Fibroblast of lung (primary cell): ENCODE data around the gene S100A12. TPM values are rescaled to one million over a fixed set of nuclear protein-coding genes. Genes with fewer than 3 reads are reported as not detected.

Experiments
- DNase-seq, 2 donors: peaks; one replicate each; pipeline versions ENCODE4 v3.0.0 to v3.0.0-alpha.2; 2010; ENCODE audit warnings: low read depth in 2 of 2
- H2AFZ ChIP-seq: 2 replicates; pipeline ENCODE4 v1.5.1; 2012; ENCODE audit warnings: low read length, control low read depth, inconsistent platforms
- H3K27ac ChIP-seq: 2 replicates; pipeline ENCODE4 v1.5.1; 2011; ENCODE audit warnings: low read length, control low read depth; ENCODE audit not compliant: insufficient read depth
- H3K27me3 ChIP-seq: 2 replicates; pipeline ENCODE4 v1.5.1; 2011; ENCODE audit warnings: mild to moderate bottlenecking, low read length; ENCODE audit not compliant: control insufficient read depth, insufficient read depth
- H3K36me3 ChIP-seq: 2 replicates; pipeline ENCODE4 v1.5.1; 2011; ENCODE audit warnings: low read length; ENCODE audit not compliant: control insufficient read depth, insufficient read depth
- H3K4me1 ChIP-seq: 2 replicates; pipeline ENCODE4 v1.5.1; 2011; ENCODE audit warnings: low read length; ENCODE audit not compliant: control insufficient read depth, insufficient read depth; ENCODE audit errors: extremely low read depth
- H3K4me2 ChIP-seq: 2 replicates; pipeline ENCODE4 v1.5.1; 2011; ENCODE audit warnings: low read length, control low read depth; ENCODE audit not compliant: insufficient read depth; ENCODE audit errors: extremely low read depth
- H3K4me3 ChIP-seq, 4 experiments: fragments of 200-600 bp in 1 of 4; sonication (generic) in 1 of 4; replicated peaks in 1 of 4; 2 replicates each; pipeline ENCODE4 v1.5.1; 2011 to 2016; ENCODE audit warnings: low read length in 4 of 4, low read depth in 3 of 4, mild to moderate bottlenecking in 3 of 4, control low read depth in 2 of 4, inconsistent platforms in 1 of 4, mixed read lengths in 1 of 4; ENCODE audit not compliant: insufficient read depth in 1 of 4; ENCODE audit errors: control extremely low read depth in 1 of 4
- H3K79me2 ChIP-seq: 2 replicates; pipeline ENCODE4 v1.5.1; 2012; ENCODE audit warnings: mild to moderate bottlenecking, low read length, inconsistent platforms; ENCODE audit not compliant: control insufficient read depth, insufficient read depth
- H3K9ac ChIP-seq: 2 replicates; pipeline ENCODE4 v1.5.1; 2011; ENCODE audit warnings: mild to moderate bottlenecking, low read length, control low read depth; ENCODE audit not compliant: insufficient read depth
- H3K9me3 ChIP-seq: 2 replicates; pipeline ENCODE4 v1.5.1; 2012; ENCODE audit warnings: low read depth, low read length; ENCODE audit not compliant: control insufficient read depth, insufficient read depth
- H4K20me1 ChIP-seq: 2 replicates; pipeline ENCODE4 v1.5.1; 2011; ENCODE audit warnings: low read length; ENCODE audit not compliant: control insufficient read depth, insufficient read depth; ENCODE audit errors: extremely low read depth
- EZH2 ChIP-seq: IDR thresholded peaks from 2 replicates; pipeline ENCODE4 v1.5.1; 2012; ENCODE audit warnings: low read length, control low read depth, mild to moderate bottlenecking; ENCODE audit errors: missing control alignments
- polyA plus RNA-seq, 2 donors: library from polyadenylated mRNA; depleted of rRNA in 1 of 2; stranded (reverse) in 1 of 2; unstranded in 1 of 2; fragments of >200 nt; gene quantifications; 2 replicates each; pipeline ENCODE4 v1.2.1, GENCODE V29; 2011 to 2012; ENCODE audit warnings: missing spikeins in 1 of 2
- total RNA-seq: library from RNA; depleted of rRNA; stranded (reverse); fragments of >200 nt; gene quantifications from 2 replicates; pipeline ENCODE4 v1.2.1, GENCODE V29; 2014
- TF ChIP-seq, protein P1 (sequence below), 2 donors: IDR thresholded peaks in 1 of 2; conservative IDR thresholded peaks in 1 of 2; 1 replicate in 1 of 2; 2 replicates in 1 of 2; pipeline ENCODE4 v1.5.1; 2011 to 2012; ENCODE audit warnings: low read length in 2 of 2, control low read depth in 1 of 2, inconsistent platforms in 1 of 2, low read depth in 1 of 2, mild to moderate bottlenecking in 1 of 2

The S100A12 gene
- total and polyA plus RNA-seq, 2 donors (not counting 1 experiment from before 2014, with no cell fraction given), result not detected

- H3K4me1 ChIP-seq, result no peaks in the 10 kb centered on the region
- no peaks in the 10 kb centered on the region for H3K9me3 ChIP-seq
- no peak overlapping the region for H3K9ac ChIP-seq
- no peak overlapping the region for H3K4me2 ChIP-seq
- H4K20me1 ChIP-seq, result no peaks in the 10 kb centered on the region
- H3K27me3 ChIP-seq, result no peaks in the 10 kb centered on the region
- H2AFZ ChIP-seq, result no peak overlapping the region
- H3K36me3 ChIP-seq, result no peaks in the 10 kb centered on the region
- TF ChIP-seq, protein P1, sequence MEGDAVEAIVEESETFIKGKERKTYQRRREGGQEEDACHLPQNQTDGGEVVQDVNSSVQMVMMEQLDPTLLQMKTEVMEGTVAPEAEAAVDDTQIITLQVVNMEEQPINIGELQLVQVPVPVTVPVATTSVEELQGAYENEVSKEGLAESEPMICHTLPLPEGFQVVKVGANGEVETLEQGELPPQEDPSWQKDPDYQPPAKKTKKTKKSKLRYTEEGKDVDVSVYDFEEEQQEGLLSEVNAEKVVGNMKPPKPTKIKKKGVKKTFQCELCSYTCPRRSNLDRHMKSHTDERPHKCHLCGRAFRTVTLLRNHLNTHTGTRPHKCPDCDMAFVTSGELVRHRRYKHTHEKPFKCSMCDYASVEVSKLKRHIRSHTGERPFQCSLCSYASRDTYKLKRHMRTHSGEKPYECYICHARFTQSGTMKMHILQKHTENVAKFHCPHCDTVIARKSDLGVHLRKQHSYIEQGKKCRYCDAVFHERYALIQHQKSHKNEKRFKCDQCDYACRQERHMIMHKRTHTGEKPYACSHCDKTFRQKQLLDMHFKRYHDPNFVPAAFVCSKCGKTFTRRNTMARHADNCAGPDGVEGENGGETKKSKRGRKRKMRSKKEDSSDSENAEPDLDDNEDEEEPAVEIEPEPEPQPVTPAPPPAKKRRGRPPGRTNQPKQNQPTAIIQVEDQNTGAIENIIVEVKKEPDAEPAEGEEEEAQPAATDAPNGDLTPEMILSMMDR (conservative IDR thresholded peaks at IDR 0.05 in 1 of 2, IDR thresholded peaks at IDR 0.05 in 1 of 2; ENCODE audit: low read depth in 1 of 2, low read length in 2 of 2), result no peak
- no peak for TF ChIP-seq EZH2
- no peak overlapping the region for H3K4me3 ChIP-seq
- H3K27ac ChIP-seq, result no peak overlapping the region
- no peaks in the 10 kb centered on the region for H3K79me2 ChIP-seq
- no peak for DNase-seq
Measured at GRCh38 chr1:153402226-153402625, 26.8 kb upstream of the S100A12 start.

- H4K20me1 ChIP-seq, result no peaks in the 10 kb centered on the region
- H3K9me3 ChIP-seq, result no peaks in the 10 kb centered on the region
- H3K27ac ChIP-seq, result no peak overlapping the region
- H2AFZ ChIP-seq, result no peak overlapping the region
- no peaks in the 10 kb centered on the region for H3K36me3 ChIP-seq
- TF ChIP-seq, protein P1 (conservative IDR thresholded peaks at IDR 0.05 in 1 of 2, IDR thresholded peaks at IDR 0.05 in 1 of 2; ENCODE audit: low read depth in 1 of 2, low read length in 2 of 2), result no peak
- no peak for TF ChIP-seq EZH2
- no peak overlapping the region for H3K4me2 ChIP-seq
- H3K4me1 ChIP-seq, result no peaks in the 10 kb centered on the region
- DNase-seq, result no peak
- no peaks in the 10 kb centered on the region for H3K27me3 ChIP-seq
- no peak overlapping the region for H3K9ac ChIP-seq
- no peaks in the 10 kb centered on the region for H3K79me2 ChIP-seq
- H3K4me3 ChIP-seq, result no peak overlapping the region
Measured at GRCh38 chr1:153401461-153401860, 26.0 kb upstream of the S100A12 start.

DNA sequence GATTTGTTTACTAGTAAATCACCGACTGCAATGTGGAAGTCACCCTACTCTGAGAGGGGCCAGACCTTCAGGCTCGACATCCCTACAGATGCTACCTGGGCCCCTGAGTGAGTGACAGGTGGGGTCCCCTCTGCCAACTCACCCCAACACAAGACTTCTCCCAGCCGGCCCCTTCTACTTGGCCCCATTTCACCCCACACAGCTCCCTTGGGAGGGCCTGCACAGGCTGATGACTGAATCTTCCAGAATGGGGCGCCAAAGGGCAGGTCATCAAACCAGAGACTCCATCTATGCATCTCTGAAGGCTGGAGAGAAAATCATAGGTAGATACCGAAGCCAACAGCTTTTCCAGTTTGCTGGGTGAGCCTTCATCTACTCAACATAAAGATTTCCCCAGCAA lies 24.8 kb upstream of the S100A12 start:
- TF ChIP-seq, protein P1 (conservative IDR thresholded peaks at IDR 0.05 in 1 of 2, IDR thresholded peaks at IDR 0.05 in 1 of 2; ENCODE audit: low read depth in 1 of 2, low read length in 2 of 2), result peak; percentile 25 to 37
- TF ChIP-seq EZH2, result no peak
- Histone ChIP-seq H3K79me2 (no peaks in the 10 kb centered on the region), H3K9me3 (no peaks in the 10 kb centered on the region), H3K36me3 (no peaks in the 10 kb centered on the region), H3K27me3 (peaks cover 3% of the 10 kb centered on the region), H3K4me2 (no peak overlapping the region), H3K4me3 (no peak overlapping the region), H3K9ac (no peak overlapping the region), H3K27ac (no peak overlapping the region), H2AFZ (no peak overlapping the region), H4K20me1 (no peaks in the 10 kb centered on the region), H3K4me1 (no peaks in the 10 kb centered on the region)
- DNase-seq, result peak in 1 of 2 donors; percentile 1
